ENCODE data around the gene VRK3.

GRCh38 chr19:50043967-50044366 lies 18.8 kb upstream of the VRK3 start:
- TF ChIP-seq CTCF (IDR thresholded peaks at IDR 0.05) (no peak), EZH2 (IDR thresholded peaks at IDR 0.05; ENCODE audit: borderline replicate concordance, insufficient read depth, low read depth, low read length, poor library complexity, severe bottlenecking) (no peak)
